MCF 10A (cell line): ENCODE measurements around the gene TMEM51. TPM values are rescaled to one million over a fixed set of nuclear protein-coding genes. Genes with fewer than 3 reads are reported as not detected.

Source experiments
- BruUV-seq: library from RNA; stranded (reverse); fragments of 400-500 nt; replicated peaks from 2 replicates; lab custom pipeline; 2021; lab: Mats Ljungman, UMichigan
- CTCF ChIA-PET: fragments of 300-600 bp; sonication (Branson Sonifier 250); formaldehyde crosslinking; extraction: SDS; loops from one replicate; lab custom pipeline; 2021; ENCODE audit warnings: antibody characterized with exemption, inconsistent platforms; lab: Yijun Ruan, JAX
- POLR2A ChIA-PET: fragments of 300-600, 350-650 bp; sonication (Branson Sonifier 250); formaldehyde crosslinking; extraction: SDS; loops from one replicate; lab custom pipeline; 2020; ENCODE audit warnings: antibody characterized with exemption, inconsistent platforms; lab: Yijun Ruan, JAX
- DNase-seq: peaks from one replicate; pipeline ENCODE4 v3.0.0-alpha.2; 2018; ENCODE audit not compliant: unreplicated experiment
- H3K27ac Mint-ChIP-seq: one replicate; pipeline ENCODE4 v1.8.0; 2022; ENCODE audit warnings: mild to moderate bottlenecking, low read depth, mixed read lengths; ENCODE audit not compliant: unreplicated experiment
- H3K27me3 Mint-ChIP-seq: one replicate; pipeline ENCODE4 v1.8.0; 2022; ENCODE audit warnings: mixed read lengths; ENCODE audit not compliant: insufficient read depth, unreplicated experiment
- H3K36me3 Mint-ChIP-seq: one replicate; pipeline ENCODE4 v1.8.0; 2022; ENCODE audit warnings: mild to moderate bottlenecking, moderate library complexity, mixed read lengths; ENCODE audit not compliant: insufficient read depth, unreplicated experiment
- H3K4me1 Mint-ChIP-seq: one replicate; pipeline ENCODE4 v1.8.0; 2022; ENCODE audit warnings: mixed read lengths; ENCODE audit not compliant: insufficient read depth, unreplicated experiment
- H3K4me3 Mint-ChIP-seq: one replicate; pipeline ENCODE4 v1.8.0; 2022; ENCODE audit warnings: mild to moderate bottlenecking, moderate library complexity, mixed read lengths; ENCODE audit not compliant: unreplicated experiment
- H3K9me3 Mint-ChIP-seq: one replicate; pipeline ENCODE4 v1.8.0; 2022; ENCODE audit warnings: mixed read lengths; ENCODE audit not compliant: unreplicated experiment
- intact Hi-C: fragments of 100-400 bp; cut with micrococcal nuclease; formaldehyde crosslinking; loops from 2 replicates; pipeline ENCODE4 v1.14.1; 2022
- total RNA-seq: library from RNA; stranded (reverse); gene quantifications from 2 replicates; pipeline ENCODE4 v1.2.3, GENCODE V29; 2022
- TF ChIP-seq, protein P1 (sequence below): fragments of 200-600 bp; IDR thresholded peaks from one replicate; pipeline ENCODE4 v1.8.0; 2022; ENCODE audit warnings: antibody characterized with exemption, mild to moderate bottlenecking; ENCODE audit not compliant: unreplicated experiment

The TMEM51 gene
- total RNA-seq, 1 experiment from 2014 or later: 6.4 TPM

GRCh38 chr1:15141935-15142539 lies 11.5 kb upstream of the TMEM51 start:
- POLR2A ChIA-PET: no interaction called here
- BruUV-seq: no TSS peak
- H3K4me3 Mint-ChIP-seq: no peak overlapping the region

DNA sequence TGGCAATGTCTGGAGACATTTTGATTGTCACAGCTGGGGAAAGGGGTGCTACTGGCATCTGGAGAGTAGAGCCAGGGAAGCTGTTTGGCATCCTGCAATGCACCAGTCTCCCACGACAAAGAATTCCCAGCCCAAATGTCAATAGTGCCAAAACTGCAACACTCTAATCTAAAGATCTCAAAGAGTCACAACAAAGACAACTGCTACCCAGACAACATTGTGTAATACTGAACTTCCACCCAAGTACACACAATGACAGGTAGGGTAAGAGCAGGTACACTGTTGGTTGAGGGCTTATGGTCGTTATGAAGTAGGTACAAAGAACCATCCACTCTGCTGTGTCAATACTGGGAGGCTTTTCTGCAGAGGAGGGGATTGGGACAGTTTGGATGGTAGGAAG lies 8.2 kb upstream of the TMEM51 start:
- H3K27ac Mint-ChIP-seq: no peak overlapping the region
- no peak for DNase-seq
- peaks cover 7% of the 10 kb centered on the region for H3K36me3 Mint-ChIP-seq
- CTCF ChIA-PET: interaction anchor here (1.1 to 1.5 kb wide), 2 partner anchors 124 to 159 kb away, joined by 5 to 6 read pairs; no protein-coding TSS in a partner anchor
- peaks cover 8% of the 10 kb centered on the region for H3K27me3 Mint-ChIP-seq
- H3K4me1 Mint-ChIP-seq: no peaks in the 10 kb centered on the region
- BruUV-seq: no TSS peak
- intact Hi-C loops: no loop called here
- H3K9me3 Mint-ChIP-seq: no peaks in the 10 kb centered on the region
- H3K4me3 Mint-ChIP-seq: no peak overlapping the region
- TF ChIP-seq, protein P1, sequence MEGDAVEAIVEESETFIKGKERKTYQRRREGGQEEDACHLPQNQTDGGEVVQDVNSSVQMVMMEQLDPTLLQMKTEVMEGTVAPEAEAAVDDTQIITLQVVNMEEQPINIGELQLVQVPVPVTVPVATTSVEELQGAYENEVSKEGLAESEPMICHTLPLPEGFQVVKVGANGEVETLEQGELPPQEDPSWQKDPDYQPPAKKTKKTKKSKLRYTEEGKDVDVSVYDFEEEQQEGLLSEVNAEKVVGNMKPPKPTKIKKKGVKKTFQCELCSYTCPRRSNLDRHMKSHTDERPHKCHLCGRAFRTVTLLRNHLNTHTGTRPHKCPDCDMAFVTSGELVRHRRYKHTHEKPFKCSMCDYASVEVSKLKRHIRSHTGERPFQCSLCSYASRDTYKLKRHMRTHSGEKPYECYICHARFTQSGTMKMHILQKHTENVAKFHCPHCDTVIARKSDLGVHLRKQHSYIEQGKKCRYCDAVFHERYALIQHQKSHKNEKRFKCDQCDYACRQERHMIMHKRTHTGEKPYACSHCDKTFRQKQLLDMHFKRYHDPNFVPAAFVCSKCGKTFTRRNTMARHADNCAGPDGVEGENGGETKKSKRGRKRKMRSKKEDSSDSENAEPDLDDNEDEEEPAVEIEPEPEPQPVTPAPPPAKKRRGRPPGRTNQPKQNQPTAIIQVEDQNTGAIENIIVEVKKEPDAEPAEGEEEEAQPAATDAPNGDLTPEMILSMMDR: no peak
- POLR2A ChIA-PET: interaction anchor here (0.6 kb wide), 1 partner anchor 103 kb away, joined by 3 read pairs; no protein-coding TSS in a partner anchor

More at GRCh38 chr1:15141935-15142539, 11.5 kb upstream of the TMEM51 start:
- Mint-ChIP-seq H3K36me3 (no peaks in the 10 kb centered on the region), H3K9me3 (no peaks in the 10 kb centered on the region), H3K27ac (no peak overlapping the region), H3K27me3 (peaks cover 8% of the 10 kb centered on the region), H3K4me1 (no peaks in the 10 kb centered on the region)
- TF ChIP-seq, protein P1: no peak
- intact Hi-C loops: no loop called here
- no peak for DNase-seq
- CTCF ChIA-PET: interaction anchor here (1.5 kb wide), 1 partner anchor 11 kb away, joined by 4 read pairs; no protein-coding TSS in a partner anchor

GRCh38 chr1:15146142-15146680 lies 7.3 kb upstream of the TMEM51 start:
- Mint-ChIP-seq H3K9me3 (no peaks in the 10 kb centered on the region), H3K36me3 (peaks cover 7% of the 10 kb centered on the region), H3K4me1 (no peaks in the 10 kb centered on the region), H3K4me3 (no peak overlapping the region), H3K27me3 (peaks cover 8% of the 10 kb centered on the region), H3K27ac (no peak overlapping the region)
- CTCF ChIA-PET: no interaction called here
- TF ChIP-seq, protein P1: no peak
- no peak for DNase-seq
- intact Hi-C loops: no loop called here
- POLR2A ChIA-PET: no interaction called here
- BruUV-seq: no TSS peak

GRCh38 chr1:15146971-15147376 lies 6.6 kb upstream of the TMEM51 start:
- Mint-ChIP-seq H3K27ac (no peak overlapping the region), H3K4me1 (no peaks in the 10 kb centered on the region), H3K36me3 (peaks cover 7% of the 10 kb centered on the region), H3K27me3 (peaks cover 8% of the 10 kb centered on the region), H3K4me3 (no peak overlapping the region), H3K9me3 (no peaks in the 10 kb centered on the region)
- TF ChIP-seq, protein P1: no peak
- intact Hi-C loops: no loop called here
- BruUV-seq: no TSS peak
- ChIA-PET POLR2A (no interaction called here), CTCF (interaction anchor here (1.3 kb wide), 1 partner anchor 9 kb away, joined by 3 read pairs; no protein-coding TSS in a partner anchor)
- no peak for DNase-seq
